VCaP (cell line): Measurements from ENCODE around the gene LTB4R.

Experiments used
- H3K27ac ChIP-seq: fragments of 450-650 bp; 2 replicates; pipeline ENCODE4 v1.5.1; 2017
- CTCF ChIP-seq: fragments of 450-650 bp; conservative IDR thresholded peaks from 2 replicates; pipeline ENCODE4 v1.5.1; 2017; ENCODE audit warnings: mild to moderate bottlenecking, moderate library complexity

LTB4R gene

GRCh38 chr14:24272467-24272866 is 38.8 kb upstream of the LTB4R start:
- no peak for TF ChIP-seq CTCF
- H3K27ac ChIP-seq, result no peak overlapping the region

GRCh38 chr14:24273422-24273998 is 37.8 kb upstream of the LTB4R start:
- no peak overlapping the region for H3K27ac ChIP-seq
- TF ChIP-seq CTCF, result no peak

- H3K27ac ChIP-seq, result no peak overlapping the region
- TF ChIP-seq CTCF, result no peak
These were observed 37.2 kb upstream of the LTB4R start for GRCh38 chr14:24274101-24274543.

- no peak for TF ChIP-seq CTCF
- H3K27ac ChIP-seq, result no peak overlapping the region
These were observed 34.2 kb upstream of the LTB4R start for GRCh38 chr14:24277071-24277470.

- H3K27ac ChIP-seq, result no peak overlapping the region
- TF ChIP-seq CTCF, result no peak
These were observed 33.5 kb upstream of the LTB4R start for GRCh38 chr14:24277606-24278321.

- TF ChIP-seq CTCF, result no peak
- no peak overlapping the region for H3K27ac ChIP-seq
These were observed 32.9 kb upstream of the LTB4R start for GRCh38 chr14:24278424-24278823.

- no peak overlapping the region for H3K27ac ChIP-seq
- 0 out of 2 replicates have a peak, but pooled peaks have one; percentile 5 for TF ChIP-seq CTCF
These were observed 31.8 kb upstream of the LTB4R start for GRCh38 chr14:24279301-24280186.
